ENCODE results near the gene ABCC8. TPM values are rescaled to one million over a fixed set of nuclear protein-coding genes. Genes with fewer than 3 reads are reported as not detected.

Gene ABCC8
- total and polyA plus RNA-seq, 10 of the 15 experiments (the other 5 are each of a cell fraction or from before 2014, with no cell fraction given): not detected

GRCh38 chr11:17524221-17524620, 47.6 kb upstream of the ABCC8 start:
- TF ChIP-seq TCF7 (IDR thresholded peaks at IDR 0.05; ENCODE audit: borderline replicate concordance) (no peak), ZNF24 (IDR thresholded peaks at IDR 0.05) (no peak), JUND (IDR thresholded peaks at IDR 0.05; ENCODE audit: low read depth, low read length) (no peak), NR2C1 (IDR thresholded peaks at IDR 0.05) (no peak), RAD51 (IDR thresholded peaks at IDR 0.05) (no peak), SP1 (IDR thresholded peaks at IDR 0.05; ENCODE audit: low read depth, low read length) (no peak), CHD1 (IDR thresholded peaks at IDR 0.05; ENCODE audit: low read depth, low read length) (no peak), RBBP5 (conservative IDR thresholded peaks at IDR 0.05) (no peak), PKNOX1 (IDR thresholded peaks at IDR 0.05) (no peak), SMARCA5 (IDR thresholded peaks at IDR 0.05) (no peak), POU2F2 (IDR thresholded peaks at IDR 0.05; ENCODE audit: borderline replicate concordance, low read depth, low read length) (no peak), HCFC1 (IDR thresholded peaks at IDR 0.05; ENCODE audit: low read length) (no peak)
- TF ChIP-seq, protein P1, sequence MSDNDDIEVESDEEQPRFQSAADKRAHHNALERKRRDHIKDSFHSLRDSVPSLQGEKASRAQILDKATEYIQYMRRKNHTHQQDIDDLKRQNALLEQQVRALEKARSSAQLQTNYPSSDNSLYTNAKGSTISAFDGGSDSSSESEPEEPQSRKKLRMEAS (IDR thresholded peaks at IDR 0.05; ENCODE audit: low read depth, low read length): no peak
- TF ChIP-seq, protein P2, sequence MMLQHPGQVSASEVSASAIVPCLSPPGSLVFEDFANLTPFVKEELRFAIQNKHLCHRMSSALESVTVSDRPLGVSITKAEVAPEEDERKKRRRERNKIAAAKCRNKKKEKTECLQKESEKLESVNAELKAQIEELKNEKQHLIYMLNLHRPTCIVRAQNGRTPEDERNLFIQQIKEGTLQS (IDR thresholded peaks at IDR 0.05; ENCODE audit: borderline replicate concordance, extremely low read depth, low read depth, low read length): no peak
- TF ChIP-seq, protein P3, sequence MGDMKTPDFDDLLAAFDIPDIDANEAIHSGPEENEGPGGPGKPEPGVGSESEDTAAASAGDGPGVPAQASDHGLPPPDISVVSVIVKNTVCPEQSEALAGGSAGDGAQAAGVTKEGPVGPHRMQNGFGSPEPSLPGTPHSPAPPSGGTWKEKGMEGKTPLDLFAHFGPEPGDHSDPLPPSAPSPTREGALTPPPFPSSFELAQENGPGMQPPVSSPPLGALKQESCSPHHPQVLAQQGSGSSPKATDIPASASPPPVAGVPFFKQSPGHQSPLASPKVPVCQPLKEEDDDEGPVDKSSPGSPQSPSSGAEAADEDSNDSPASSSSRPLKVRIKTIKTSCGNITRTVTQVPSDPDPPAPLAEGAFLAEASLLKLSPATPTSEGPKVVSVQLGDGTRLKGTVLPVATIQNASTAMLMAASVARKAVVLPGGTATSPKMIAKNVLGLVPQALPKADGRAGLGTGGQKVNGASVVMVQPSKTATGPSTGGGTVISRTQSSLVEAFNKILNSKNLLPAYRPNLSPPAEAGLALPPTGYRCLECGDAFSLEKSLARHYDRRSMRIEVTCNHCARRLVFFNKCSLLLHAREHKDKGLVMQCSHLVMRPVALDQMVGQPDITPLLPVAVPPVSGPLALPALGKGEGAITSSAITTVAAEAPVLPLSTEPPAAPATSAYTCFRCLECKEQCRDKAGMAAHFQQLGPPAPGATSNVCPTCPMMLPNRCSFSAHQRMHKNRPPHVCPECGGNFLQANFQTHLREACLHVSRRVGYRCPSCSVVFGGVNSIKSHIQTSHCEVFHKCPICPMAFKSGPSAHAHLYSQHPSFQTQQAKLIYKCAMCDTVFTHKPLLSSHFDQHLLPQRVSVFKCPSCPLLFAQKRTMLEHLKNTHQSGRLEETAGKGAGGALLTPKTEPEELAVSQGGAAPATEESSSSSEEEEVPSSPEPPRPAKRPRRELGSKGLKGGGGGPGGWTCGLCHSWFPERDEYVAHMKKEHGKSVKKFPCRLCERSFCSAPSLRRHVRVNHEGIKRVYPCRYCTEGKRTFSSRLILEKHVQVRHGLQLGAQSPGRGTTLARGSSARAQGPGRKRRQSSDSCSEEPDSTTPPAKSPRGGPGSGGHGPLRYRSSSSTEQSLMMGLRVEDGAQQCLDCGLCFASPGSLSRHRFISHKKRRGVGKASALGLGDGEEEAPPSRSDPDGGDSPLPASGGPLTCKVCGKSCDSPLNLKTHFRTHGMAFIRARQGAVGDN (IDR thresholded peaks at IDR 0.05): no peak
- H3K4me2 ChIP-seq (ENCODE audit: control insufficient read depth, insufficient read depth): no peak overlapping the region
- BruUV-seq (replicated peaks): no TSS peak
- no peaks in the 10 kb centered on the region for H3K79me2 ChIP-seq (ENCODE audit: control insufficient read depth, insufficient read depth, low read length)
- FAIRE-seq (no peak), DNase-seq (ENCODE audit: low read depth, low spot score) (no peak), ATAC-seq (no peak)
- intact Hi-C loops (cut with micrococcal nuclease; ENCODE audit: unreplicated experiment): no loop called here
- H3K4me1 ChIP-seq (ENCODE audit: control insufficient read depth, insufficient read depth, low read length): no peaks in the 10 kb centered on the region
- H3K4me3 ChIP-seq: no peak overlapping the region
- H3K27ac ChIP-seq (ENCODE audit: control insufficient read depth, insufficient read depth): no peak overlapping the region
- H3K27me3 ChIP-seq (replicated peaks in 1 of 2; ENCODE audit: control insufficient read depth in 2 of 2, insufficient read depth in 2 of 2, low read length in 1 of 2): no peaks in the 10 kb centered on the region
- in situ Hi-C loops (cut with MboI): no loop called here
- no peak overlapping the region for H3K9ac ChIP-seq (ENCODE audit: control insufficient read depth, insufficient read depth, low read length)
- POLR2A ChIA-PET: no interaction called here
- H3K9me3 ChIP-seq (replicated peaks; ENCODE audit: control insufficient read depth, insufficient read depth, low read length): no peaks in the 10 kb centered on the region
- SMC1A ChIA-PET (ENCODE audit: uncharacterized antibody, unreplicated experiment): no interaction called here
- H4K20me1 ChIP-seq (ENCODE audit: control insufficient read depth, insufficient read depth): peaks cover 4% of the 10 kb centered on the region; the same call in 1 of the 2 replicates
- no peaks in the 10 kb centered on the region for H3K36me3 ChIP-seq (ENCODE audit: control insufficient read depth in 2 of 2, insufficient read depth in 2 of 2, low read length in 1 of 2)
- H2AFZ ChIP-seq (ENCODE audit: control insufficient read depth, low read depth, low read length): no peak overlapping the region
- CTCF ChIA-PET: interaction anchor here (1.2 to 1.9 kb wide), 3 partner anchors 18 to 140 kb away, joined by 3 to 5 read pairs (median 5); no protein-coding TSS in a partner anchor
- 47% methylated on average over 9 of the region's 9 CpGs for WGBS (ENCODE audit: insufficient coverage, insufficient replicate concordance, low lambda C conversion rate, missing lambda C conversion rate)
- RAD21 ChIA-PET (ENCODE audit: unreplicated experiment): no interaction called here
